AG09309 (cell line): ENCODE data around the gene ADAMTS3.
A peak's percentile ranks its signal among the peaks of the same experiment; 100 is the strongest.

Source experiments
- DNase-seq: peaks from one replicate; pipeline ENCODE4 v3.0.0-alpha.2; 2010; ENCODE audit warnings: low read depth
- H3K4me3 ChIP-seq: 2 replicates; pipeline ENCODE4 v1.5.1; 2011; ENCODE audit warnings: mild to moderate bottlenecking, low read depth, low read length, moderate library complexity; ENCODE audit not compliant: control insufficient read depth
- CTCF ChIP-seq: IDR thresholded peaks from 2 replicates; pipeline ENCODE4 v1.5.1; 2011; ENCODE audit warnings: mild to moderate bottlenecking, low read depth, low read length, inconsistent platforms; ENCODE audit not compliant: insufficient read depth, control insufficient read depth; ENCODE audit errors: missing control alignments

The ADAMTS3 gene

GRCh38 chr4:72330381-72330780 lies 238.6 kb downstream of the ADAMTS3 start:
- TF ChIP-seq CTCF: no peak
- no peak overlapping the region for H3K4me3 ChIP-seq
- no peak for DNase-seq

- peak; percentile 57 for TF ChIP-seq CTCF
- DNase-seq: no peak
- no peak overlapping the region for H3K4me3 ChIP-seq
Measured at GRCh38 chr4:72326692-72327632, 242.1 kb downstream of the ADAMTS3 start.

- no peak for TF ChIP-seq CTCF
- peak; percentile 48 for DNase-seq
- no peak overlapping the region for H3K4me3 ChIP-seq
Measured at GRCh38 chr4:72325215-72325614, 243.8 kb downstream of the ADAMTS3 start.

- H3K4me3 ChIP-seq: no peak overlapping the region
- TF ChIP-seq CTCF: no peak
- DNase-seq: no peak
Measured at GRCh38 chr4:72323227-72323626, 245.8 kb downstream of the ADAMTS3 start.

- H3K4me3 ChIP-seq: no peak overlapping the region
- DNase-seq: no peak
- TF ChIP-seq CTCF: no peak
Measured at GRCh38 chr4:72320223-72320948, 248.6 kb downstream of the ADAMTS3 start.

GRCh38 chr4:72319601-72320021 lies 249.4 kb downstream of the ADAMTS3 start:
- peak; percentile 59 for DNase-seq
- H3K4me3 ChIP-seq: no peak overlapping the region
- TF ChIP-seq CTCF: no peak
